COLO668 (cell line): ENCODE data around the gene CYP4F3.
A peak's percentile ranks its signal among the peaks of the same experiment; 100 is the strongest.
"Not testable (repeated sequence)": the region's sequence is repeated elsewhere in the genome, so short reads cannot be mapped to it uniquely, and the experiment has no call there.

ENCODE experiments used
- DNase-seq: peaks from one replicate; lab custom pipeline; 2025; ENCODE audit not compliant: unreplicated experiment; lab: John Stamatoyannopoulos, UW

The CYP4F3 gene

GRCh38 chr19:15666883-15667282, 26.2 kb downstream of the CYP4F3 start:
- DNase-seq, result no peak

DNA sequence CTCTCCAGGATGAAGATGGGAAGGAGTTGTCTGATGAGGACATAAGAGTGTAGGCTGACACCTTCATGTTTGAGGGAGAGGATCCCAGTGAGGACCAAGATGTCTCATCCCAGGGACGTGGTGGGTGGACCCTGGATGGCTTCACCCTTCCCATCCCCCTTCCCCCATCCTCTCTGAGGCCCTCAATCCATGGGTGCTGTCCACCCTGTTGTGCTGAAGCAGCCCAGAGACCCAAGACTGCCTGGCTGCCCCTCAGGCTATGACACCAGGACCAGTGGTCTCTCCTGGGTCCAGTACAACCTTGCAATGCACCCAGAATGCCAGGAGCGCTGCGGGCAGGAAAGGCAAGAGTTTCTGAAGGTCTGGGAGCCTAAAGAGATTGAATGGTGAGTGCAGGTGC, 28.7 kb downstream of the CYP4F3 start:
- DNase-seq, result no peak

DNA sequence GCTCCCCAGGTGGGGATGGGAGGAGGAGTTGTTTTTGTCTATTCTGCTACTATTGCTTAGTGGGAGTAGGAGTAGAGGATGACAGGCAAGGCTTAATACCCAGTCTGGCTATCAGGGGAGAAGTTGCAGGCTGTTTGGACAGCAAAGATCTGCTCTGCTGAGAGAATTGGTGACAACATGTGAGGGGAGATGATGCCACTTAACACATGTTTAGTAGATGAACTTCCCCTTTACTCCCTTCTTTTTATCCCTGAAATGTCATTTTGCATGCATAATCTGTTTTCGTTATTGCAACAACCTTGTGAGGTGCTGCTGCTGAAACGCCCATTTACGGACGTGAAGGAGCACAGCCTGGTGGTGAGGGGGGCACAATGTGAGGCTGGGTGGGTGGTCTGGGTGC, 29.2 kb downstream of the CYP4F3 start:
- DNase-seq, result no peak

- no peak for DNase-seq
These were observed 30.6 kb downstream of the CYP4F3 start for GRCh38 chr19:15671237-15671821.

GRCh38 chr19:15671891-15672579, 31.3 kb downstream of the CYP4F3 start:
- DNase-seq, result no peak

DNA sequence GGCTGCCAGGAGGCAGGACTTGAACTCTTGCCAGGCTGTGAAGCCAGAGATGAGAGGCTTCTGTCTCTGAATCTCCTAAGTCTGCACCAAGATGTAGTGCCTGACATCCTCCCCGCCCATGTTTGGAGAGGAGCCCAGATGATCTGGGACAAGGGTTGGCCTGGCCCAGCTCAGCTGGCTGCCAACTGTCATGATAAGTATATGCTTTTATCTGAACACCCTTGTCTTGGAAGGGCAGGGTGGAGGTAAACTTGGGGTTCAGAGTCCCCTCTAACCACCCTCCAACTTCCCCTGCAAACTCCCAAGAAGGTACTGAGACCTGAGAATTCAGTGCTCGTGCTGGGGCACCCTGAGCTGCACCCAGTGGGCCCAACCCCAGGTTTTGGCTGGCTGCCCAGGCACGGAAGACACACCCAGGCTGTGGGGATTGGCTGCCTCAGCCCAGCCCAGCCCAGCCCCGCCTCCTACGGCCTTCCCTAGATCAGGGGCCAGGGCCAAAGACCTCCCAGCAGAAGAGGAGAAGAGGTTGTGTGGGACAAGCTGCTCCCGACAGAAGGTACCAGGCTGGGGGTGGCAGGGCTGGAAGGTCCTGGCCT, 32.0 kb downstream of the CYP4F3 start, which contains the start of gene CYP4F12:
CYP4F12 (plus strand) TSS at position 508 of the 596 bp plus-strand sequence. CDS start 443 bp downstream, outside the sequence.
- DNase-seq, result peak; percentile 22

- no peak for DNase-seq
These were observed 32.5 kb downstream of the CYP4F3 start for GRCh38 chr19:15673176-15673654.

DNA sequence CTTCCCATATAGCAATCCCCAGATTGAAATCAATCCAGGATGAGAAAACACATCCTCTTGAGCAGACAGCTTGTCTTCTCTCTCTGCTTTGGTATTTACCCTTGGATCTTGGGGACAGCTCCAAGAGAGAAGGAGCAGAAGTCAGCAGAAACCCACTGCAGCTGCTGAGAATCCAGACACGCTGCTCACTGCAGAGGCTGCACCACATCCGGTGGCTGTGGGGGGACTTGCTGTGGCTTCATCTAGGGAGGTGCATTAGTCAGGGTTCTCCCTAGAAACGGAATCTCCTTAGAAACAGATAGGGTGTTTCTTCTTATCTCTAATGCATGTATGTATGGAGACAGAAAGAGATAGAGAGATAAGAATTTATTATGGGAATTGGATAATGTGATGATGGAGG, 34.9 kb downstream of the CYP4F3 start:
- DNase-seq, result no peak

DNA sequence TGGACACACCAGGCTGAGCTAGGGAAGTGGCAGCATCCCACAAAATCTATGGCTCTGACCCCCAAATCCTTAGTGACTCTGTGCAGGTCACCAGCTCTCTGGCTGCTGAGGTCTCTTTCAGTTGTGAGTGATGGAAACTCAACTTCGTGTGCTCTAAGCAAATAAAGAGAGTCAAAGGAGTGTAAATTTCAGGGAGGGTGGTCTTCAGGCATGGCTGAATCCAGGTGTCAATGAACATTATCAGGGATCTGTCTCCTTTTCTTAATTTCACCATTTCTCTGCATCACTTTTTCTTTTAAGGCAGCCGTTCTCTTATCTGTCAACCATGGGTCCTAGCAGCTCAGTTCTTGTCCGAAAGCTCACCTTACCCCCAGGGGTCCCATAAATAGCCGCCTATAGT, 38.4 kb downstream of the CYP4F3 start:
- no peak for DNase-seq

- not testable (repeated sequence) for DNase-seq
These were observed 39.2 kb downstream of the CYP4F3 start for GRCh38 chr19:15679865-15680264.

DNA sequence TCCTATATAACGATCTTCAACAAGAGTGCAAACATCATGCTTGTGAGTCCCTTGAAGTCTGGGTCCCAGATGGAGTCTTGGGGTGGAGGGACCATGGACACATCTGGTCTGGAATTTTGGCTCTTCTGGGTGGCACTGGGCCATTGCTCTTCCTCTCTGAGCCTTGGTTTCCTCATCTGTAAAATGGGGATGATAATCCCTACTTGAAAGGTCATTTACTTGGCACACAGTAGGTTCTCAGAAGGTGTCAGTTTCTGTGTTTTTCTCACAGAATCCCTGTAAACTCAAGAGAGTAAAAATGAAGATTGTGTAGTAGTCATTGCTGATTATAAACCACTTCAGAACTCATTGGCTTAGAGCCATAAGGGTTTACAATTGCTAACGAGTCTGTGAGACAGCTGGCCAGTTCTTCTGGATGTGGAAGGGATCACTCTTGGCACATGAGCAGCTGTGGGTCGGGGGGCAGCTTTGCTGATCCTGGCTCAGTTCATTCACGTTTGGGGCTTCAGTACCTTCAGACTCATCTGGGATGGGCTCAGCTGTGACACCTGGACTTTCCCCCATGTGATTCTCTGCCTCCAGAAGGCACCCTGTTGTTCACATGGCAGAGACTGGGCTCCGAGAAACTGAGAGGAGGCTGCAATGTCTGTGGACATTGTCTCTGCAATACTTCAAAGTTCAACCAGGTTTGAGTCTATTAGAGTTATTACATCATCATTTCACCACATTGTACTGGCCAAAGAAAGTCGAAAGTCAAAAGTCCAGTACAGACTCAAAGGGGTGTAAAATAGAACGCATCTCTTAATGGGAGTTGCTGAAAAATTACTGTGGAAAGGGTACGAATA, 40.0 kb downstream of the CYP4F3 start:
- no peak for DNase-seq

- no peak for DNase-seq
These were observed 42.7 kb downstream of the CYP4F3 start for GRCh38 chr19:15683411-15683810.

- no peak for DNase-seq
These were observed 44.1 kb downstream of the CYP4F3 start for GRCh38 chr19:15684828-15685227.

- DNase-seq, result no peak
These were observed 56.0 kb downstream of the CYP4F3 start for GRCh38 chr19:15696654-15697194.

DNA sequence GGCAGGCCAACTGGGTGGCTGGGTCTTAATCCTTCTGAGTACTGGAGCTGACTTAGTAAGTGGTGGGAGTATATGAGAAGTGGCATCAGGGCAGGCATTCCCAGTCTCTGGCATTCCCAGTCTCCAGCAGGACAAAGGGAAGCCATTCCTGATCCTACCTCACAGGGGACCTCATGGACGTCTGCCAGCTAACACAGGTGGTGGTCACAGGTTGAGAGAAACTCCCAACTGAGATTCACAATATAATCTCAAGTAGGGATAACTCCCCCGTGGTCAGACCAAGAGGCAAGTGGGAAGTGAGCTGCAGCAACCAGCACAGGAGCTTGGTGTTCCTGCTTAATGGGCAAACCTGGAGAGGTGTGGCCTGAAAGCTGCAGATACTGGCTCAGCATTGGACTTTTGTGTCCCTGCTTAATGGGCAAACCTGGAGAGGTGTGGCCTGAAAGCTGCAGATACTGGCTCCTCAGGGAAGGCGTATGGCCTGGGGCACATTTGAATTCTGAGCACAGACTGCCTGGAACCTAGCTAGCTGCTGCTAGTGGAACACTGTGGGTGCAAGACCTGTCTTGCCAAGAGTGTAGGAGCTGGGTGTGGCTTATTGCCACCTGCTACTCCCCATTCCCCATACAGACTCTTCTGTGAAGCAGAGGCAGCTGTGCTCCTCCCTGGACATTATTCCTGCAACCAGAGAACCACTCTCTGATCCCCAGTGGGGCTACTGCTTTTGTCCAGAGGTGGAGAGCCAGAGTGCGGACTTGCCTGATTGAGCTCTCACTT, 61.2 kb downstream of the CYP4F3 start:
- DNase-seq, result peak; percentile 38

DNA sequence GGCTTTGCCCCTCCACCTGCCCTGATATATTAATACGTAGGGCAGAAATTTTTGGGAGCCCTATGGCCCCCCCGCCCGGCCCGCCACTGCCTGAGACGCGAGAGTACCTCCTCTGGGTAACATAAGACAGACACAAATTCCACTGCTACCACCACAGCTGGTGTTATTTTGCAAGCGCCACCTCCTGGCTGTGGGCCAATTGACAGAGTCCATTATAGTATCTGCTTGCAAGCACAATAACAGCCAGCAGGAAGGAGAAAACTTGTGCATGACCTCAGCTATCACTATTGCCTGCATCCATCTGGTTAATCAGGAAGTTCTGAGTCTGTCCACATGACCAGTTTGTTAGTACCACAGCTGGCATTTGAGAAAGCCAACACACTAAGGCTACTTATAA, 61.8 kb downstream of the CYP4F3 start:
- peak; percentile 72 for DNase-seq
